Epithelial cell of proximal tubule (primary cell): ENCODE measurements around the gene ITPRIPL1. TPM values are rescaled to one million over a fixed set of nuclear protein-coding genes. Genes with fewer than 3 reads are reported as not detected.
"Not testable (repeated sequence)": the region's sequence is repeated elsewhere in the genome, so short reads cannot be mapped to it uniquely, and the experiment has no call there.

Experiments
- DNase-seq: peaks from one replicate; pipeline ENCODE4 v3.0.0-alpha.2; 2011; ENCODE audit warnings: low read depth
- H3K4me3 ChIP-seq: 2 replicates; pipeline ENCODE4 v1.5.1; 2011; ENCODE audit warnings: low read depth, mild to moderate bottlenecking, low read length
- CTCF ChIP-seq: conservative IDR thresholded peaks from 2 replicates; pipeline ENCODE4 v1.5.1; 2012; ENCODE audit warnings: low read depth, mild to moderate bottlenecking, low read length
- total RNA-seq: library from RNA; depleted of rRNA; stranded (reverse); fragments of >200 nt; gene quantifications from 2 replicates; pipeline ENCODE4 v1.2.3, GENCODE V29; 2015

Gene ITPRIPL1
- 7.7 and 10.3 TPM in 2 replicates for total RNA-seq

- peak within 1 kb of the TSS; percentile 57 for H3K4me3 ChIP-seq
- no peak for DNase-seq
These were observed at the start of gene ITPRIPL1 for GRCh38 chr2:96325041-96325883. ITPRIPL1 (plus strand) TSS chr2:96325317; CDS start chr2:96325840, 523 bp downstream.

GRCh38 chr2:96276787-96277499 lies 48.2 kb upstream of the ITPRIPL1 start:
- no peak overlapping the region for H3K4me3 ChIP-seq
- no peak for TF ChIP-seq CTCF
- no peak for DNase-seq

More at GRCh38 chr2:96325041-96325883, at the start of gene ITPRIPL1:
- TF ChIP-seq CTCF = no peak

GRCh38 chr2:96287273-96287856 lies 37.8 kb upstream of the ITPRIPL1 start:
- no peak overlapping the region for H3K4me3 ChIP-seq
- DNase-seq = no peak
- TF ChIP-seq CTCF = no peak

GRCh38 chr2:96291751-96292150 lies 33.4 kb upstream of the ITPRIPL1 start:
- DNase-seq = no peak
- no peak for TF ChIP-seq CTCF

GRCh38 chr2:96294271-96294670 lies 30.8 kb upstream of the ITPRIPL1 start:
- not testable (repeated sequence) for H3K4me3 ChIP-seq, DNase-seq

More at GRCh38 chr2:96291751-96292150, 33.4 kb upstream of the ITPRIPL1 start:
- H3K4me3 ChIP-seq = no peak overlapping the region

- no peak for TF ChIP-seq CTCF
- DNase-seq = no peak
- no peak overlapping the region for H3K4me3 ChIP-seq
These were observed 28.2 kb upstream of the ITPRIPL1 start for GRCh38 chr2:96296925-96297324.

GRCh38 chr2:96301865-96302264 lies 23.3 kb upstream of the ITPRIPL1 start:
- DNase-seq = no peak
- TF ChIP-seq CTCF = no peak

More at GRCh38 chr2:96301865-96302264, 23.3 kb upstream of the ITPRIPL1 start:
- H3K4me3 ChIP-seq = no peak overlapping the region
